ENCODE data around the gene CES5A. TPM values are rescaled to one million over a fixed set of nuclear protein-coding genes. Genes with fewer than 3 reads are reported as not detected.

The CES5A gene
- total and polyA plus RNA-seq, 2 of the 4 experiments (the other 2 are of a cell fraction) = not detected

- Histone ChIP-seq H2BK20ac (ENCODE audit: low read depth, low read length) (no peak overlapping the region), H3K23ac (ENCODE audit: low read depth, low read length) (no peak overlapping the region), H3K27ac (ENCODE audit: insufficient read depth, low read length) (no peak overlapping the region), H3K9ac (ENCODE audit: low read depth, low read length) (no peak overlapping the region), H3K9me3 (ENCODE audit: control insufficient read depth, insufficient read depth, low read length) (no peaks in the 10 kb centered on the region), H4K91ac (ENCODE audit: insufficient read depth, low read depth, low read length) (no peak overlapping the region), H3K4me1 (ENCODE audit: control insufficient read depth, insufficient read depth, low read length) (no peaks in the 10 kb centered on the region), H2AK5ac (ENCODE audit: low read depth, low read length) (no peak overlapping the region), H4K8ac (ENCODE audit: low read depth in 2 of 2, low read length in 2 of 2) (no peak overlapping the region), H2BK120ac (ENCODE audit: low read depth, low read length) (no peak overlapping the region), H2BK15ac (ENCODE audit: low read depth, low read length) (no peak overlapping the region), H2AFZ (replicated peaks; ENCODE audit: low read length, poor library complexity) (no peak overlapping the region), H2BK5ac (ENCODE audit: low read depth, low read length, poor library complexity, severe bottlenecking) (no peak overlapping the region), H4K20me1 (ENCODE audit: insufficient read depth, low read length) (no peaks in the 10 kb centered on the region), H3K36me3 (ENCODE audit: control insufficient read depth, insufficient read depth, low read length) (no peaks in the 10 kb centered on the region), H2AK9ac (replicated peaks; ENCODE audit: low read depth, low read length, poor library complexity) (no peak overlapping the region), H3K18ac (ENCODE audit: low read depth, low read length) (no peak overlapping the region), H3K27me3 (ENCODE audit: control insufficient read depth, insufficient read depth, low read length) (no peaks in the 10 kb centered on the region; the same call in 1 of the 2 replicates), H3K14ac (replicated peaks; ENCODE audit: low read depth, low read length) (no peak overlapping the region), H4K5ac (ENCODE audit: low read depth, low read length) (no peak overlapping the region), H3K4me3 (ENCODE audit: insufficient read depth, low read depth, low read length) (no peak overlapping the region), H3K9me1 (ENCODE audit: insufficient read depth, low read length) (no peaks in the 10 kb centered on the region), H3K4ac (ENCODE audit: low read depth, low read length) (no peak overlapping the region), H3K79me1 (ENCODE audit: low read depth in 1 of 2, low read length in 2 of 2) (no peaks in the 10 kb centered on the region), H3K56ac (ENCODE audit: extremely low read depth, insufficient read depth, low read length) (no peak overlapping the region), H3K4me2 (ENCODE audit: low read depth, low read length) (no peak overlapping the region)
- DNase-seq (no peak), ATAC-seq (ENCODE audit: low read depth) (no peak)
- TF ChIP-seq CEBPB (IDR thresholded peaks at IDR 0.05; ENCODE audit: low read depth, low read length) (no peak), RFX5 (IDR thresholded peaks at IDR 0.05; ENCODE audit: low read depth, low read length) (no peak), MXI1 (IDR thresholded peaks at IDR 0.05; ENCODE audit: borderline replicate concordance, low read depth, low read length) (no peak), RAD21 (IDR thresholded peaks at IDR 0.05; ENCODE audit: low read length) (no peak), BHLHE40 (IDR thresholded peaks at IDR 0.05; ENCODE audit: low read depth, low read length) (no peak), POLR2A (IDR thresholded peaks at IDR 0.05; ENCODE audit: low read depth, low read length) (no peak), CHD1 (IDR thresholded peaks at IDR 0.05; ENCODE audit: low read depth, low read length) (no peak), RCOR1 (IDR thresholded peaks at IDR 0.05; ENCODE audit: insufficient replicate concordance, low read length) (no peak), MAFK (IDR thresholded peaks at IDR 0.05; ENCODE audit: low read depth, low read length) (no peak), MAZ (IDR thresholded peaks at IDR 0.05; ENCODE audit: borderline replicate concordance, low read depth, low read length) (no peak)
- TF ChIP-seq, protein P1, sequence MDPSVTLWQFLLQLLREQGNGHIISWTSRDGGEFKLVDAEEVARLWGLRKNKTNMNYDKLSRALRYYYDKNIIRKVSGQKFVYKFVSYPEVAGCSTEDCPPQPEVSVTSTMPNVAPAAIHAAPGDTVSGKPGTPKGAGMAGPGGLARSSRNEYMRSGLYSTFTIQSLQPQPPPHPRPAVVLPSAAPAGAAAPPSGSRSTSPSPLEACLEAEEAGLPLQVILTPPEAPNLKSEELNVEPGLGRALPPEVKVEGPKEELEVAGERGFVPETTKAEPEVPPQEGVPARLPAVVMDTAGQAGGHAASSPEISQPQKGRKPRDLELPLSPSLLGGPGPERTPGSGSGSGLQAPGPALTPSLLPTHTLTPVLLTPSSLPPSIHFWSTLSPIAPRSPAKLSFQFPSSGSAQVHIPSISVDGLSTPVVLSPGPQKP (IDR thresholded peaks at IDR 0.05; ENCODE audit: borderline replicate concordance, low read depth, low read length) = no peak
- TF ChIP-seq, protein P2, sequence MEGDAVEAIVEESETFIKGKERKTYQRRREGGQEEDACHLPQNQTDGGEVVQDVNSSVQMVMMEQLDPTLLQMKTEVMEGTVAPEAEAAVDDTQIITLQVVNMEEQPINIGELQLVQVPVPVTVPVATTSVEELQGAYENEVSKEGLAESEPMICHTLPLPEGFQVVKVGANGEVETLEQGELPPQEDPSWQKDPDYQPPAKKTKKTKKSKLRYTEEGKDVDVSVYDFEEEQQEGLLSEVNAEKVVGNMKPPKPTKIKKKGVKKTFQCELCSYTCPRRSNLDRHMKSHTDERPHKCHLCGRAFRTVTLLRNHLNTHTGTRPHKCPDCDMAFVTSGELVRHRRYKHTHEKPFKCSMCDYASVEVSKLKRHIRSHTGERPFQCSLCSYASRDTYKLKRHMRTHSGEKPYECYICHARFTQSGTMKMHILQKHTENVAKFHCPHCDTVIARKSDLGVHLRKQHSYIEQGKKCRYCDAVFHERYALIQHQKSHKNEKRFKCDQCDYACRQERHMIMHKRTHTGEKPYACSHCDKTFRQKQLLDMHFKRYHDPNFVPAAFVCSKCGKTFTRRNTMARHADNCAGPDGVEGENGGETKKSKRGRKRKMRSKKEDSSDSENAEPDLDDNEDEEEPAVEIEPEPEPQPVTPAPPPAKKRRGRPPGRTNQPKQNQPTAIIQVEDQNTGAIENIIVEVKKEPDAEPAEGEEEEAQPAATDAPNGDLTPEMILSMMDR (conservative IDR thresholded peaks at IDR 0.05; ENCODE audit: low read depth, low read length) = no peak
- no TSS peak for BruUV-seq (replicated peaks)
- intact Hi-C loops (cut with micrococcal nuclease) = no loop called here
- dilution Hi-C loops (cut with HindIII; ENCODE audit: low sequenced_read_pairs, unreplicated experiment) = no loop called here
- no CpG with 5 or more reads among the region's 1 CpG for WGBS, 2 experiments (ENCODE audit: extremely low coverage in 2 of 2, insufficient read length in 1 of 2)
- ChIA-PET POLR2A (ENCODE audit: unreplicated experiment) (no interaction called here), CTCF (no interaction called here)
- in situ Hi-C loops (cut with MboI; ENCODE audit: low sequenced_read_pairs) = no loop called here
Observed at GRCh38 chr16:55835581-55835980, 39.6 kb downstream of the CES5A start.

All from IMR-90 (cell line).